Prostate gland (tissue), 2 donors: Measurements from ENCODE around the gene DZIP1. TPM values are rescaled to one million over a fixed set of nuclear protein-coding genes. Genes with fewer than 3 reads are reported as not detected.

Source experiments
- DNase-seq: peaks from one replicate; pipeline ENCODE4 v3.0.0-alpha.2; 2019; ENCODE audit warnings: low spot score
- H3K27ac ChIP-seq, 2 donors: fragments of 200-600 bp; sonication (generic); 2 replicates each; pipeline ENCODE4 v1.5.1; 2017 to 2019
- H3K27me3 ChIP-seq: fragments of 200-600 bp; sonication (generic); replicated peaks from 2 replicates; pipeline ENCODE4 v1.5.1; 2019; ENCODE audit not compliant: insufficient read depth
- H3K36me3 ChIP-seq, 2 donors: fragments of 200-600 bp; sonication (generic); 1 replicate in 1 of 2; 2 replicates in 1 of 2; pipeline versions ENCODE4 v1.5.1 to v1.8.1; 2017 to 2019
- H3K4me1 ChIP-seq: fragments of 200-600 bp; sonication (generic); replicated peaks from 2 replicates; pipeline ENCODE4 v1.5.1; 2019
- H3K4me3 ChIP-seq, 2 donors: fragments of 200-600 bp; sonication (generic); 2 replicates each; pipeline ENCODE4 v1.5.1; 2017 to 2019
- H3K9me3 ChIP-seq: fragments of 200-600 bp; sonication (generic); 2 replicates; pipeline ENCODE4 v1.5.1; 2017
- CTCF ChIP-seq, 4 experiments: fragments of 200-600 bp in 2 of 4; fragments of 450-650 bp in 2 of 4; sonication (generic) in 2 of 4; IDR thresholded peaks; 1 replicate in 3 of 4; 2 replicates in 1 of 4; pipeline ENCODE4 v1.5.1; 2016 to 2019; ENCODE audit warnings: antibody characterized with exemption in 4 of 4, mild to moderate bottlenecking in 2 of 4, moderate library complexity in 2 of 4
- POLR2A ChIP-seq: fragments of 450-650 bp; IDR thresholded peaks from one replicate; pipeline ENCODE4 v1.6.1; 2016; ENCODE audit warnings: antibody characterized with exemption, mild to moderate bottlenecking
- POLR2AphosphoS5 ChIP-seq: sonication (generic); formaldehyde crosslinking; IDR thresholded peaks from one replicate; pipeline ENCODE4 v1.6.1; 2017; ENCODE audit warnings: antibody characterized with exemption
- WGBS: methylation state at CpG from one replicate; pipeline ENCODE4 v1.1.5; 2018; 5-methylcytosine and 5-hydroxymethylcytosine counted together
- intact Hi-C: fragments of 100-400 bp; cut with DNase I; formaldehyde crosslinking; loops from one replicate; pipeline ENCODE4 v1.14.2; 2022
- total RNA-seq, 2 donors: library from RNA; depleted of rRNA; stranded (reverse); fragments of >200 nt; gene quantifications; one replicate each; pipeline ENCODE4 v1.1.0, GENCODE V29; 2016

DZIP1 gene
- total RNA-seq, 2 donors from 2014 or later: 6.4 to 19.0 TPM

GRCh38 chr13:95620825-95621498 is 23.5 kb downstream of the DZIP1 start:
- no peak overlapping the region for H3K4me3 ChIP-seq
- no peaks in the 10 kb centered on the region for H3K27me3 ChIP-seq
- peak overlapping the region; percentile 51 to 59 for H3K27ac ChIP-seq
- peaks cover 8% of the 10 kb centered on the region for H3K4me1 ChIP-seq
- no peaks in the 10 kb centered on the region for H3K36me3 ChIP-seq
- DNase-seq: no peak
- TF ChIP-seq POLR2A (no peak), CTCF (IDR thresholded peaks at IDR 0.05) (no peak), POLR2AphosphoS5 (no peak)
- WGBS: 34% methylated on average over 10 of the region's 10 CpGs
- intact Hi-C loops: loop anchor here (5.0 kb wide), 1 partner anchor 41 kb away; no protein-coding TSS in a partner anchor
- no peaks in the 10 kb centered on the region for H3K9me3 ChIP-seq

GRCh38 chr13:95620030-95620824 is 24.3 kb downstream of the DZIP1 start:
- Histone ChIP-seq H3K27me3 (no peaks in the 10 kb centered on the region), H3K4me3 (no peak overlapping the region), H3K36me3 (no peaks in the 10 kb centered on the region), H3K9me3 (no peaks in the 10 kb centered on the region), H3K4me1 (peaks cover 8% of the 10 kb centered on the region), H3K27ac (peak overlapping the region in 1 of 2 donors; percentile 59)
- no peak for TF ChIP-seq POLR2A
- TF ChIP-seq POLR2AphosphoS5: peak; percentile 77
- DNase-seq: no peak
- WGBS: 87% methylated on average over 2 of the region's 2 CpGs
- intact Hi-C loops: loop anchor here (5.0 kb wide), 1 partner anchor 42 kb away; no protein-coding TSS in a partner anchor

GRCh38 chr13:95615539-95615938 is 29.0 kb downstream of the DZIP1 start:
- H3K9me3 ChIP-seq: no peaks in the 10 kb centered on the region
- no peaks in the 10 kb centered on the region for H3K27me3 ChIP-seq
- H3K27ac ChIP-seq: no peak overlapping the region
- peaks cover under 1% of the 10 kb centered on the region for H3K4me1 ChIP-seq
- H3K4me3 ChIP-seq: no peak overlapping the region
- TF ChIP-seq POLR2AphosphoS5 (no peak), CTCF (IDR thresholded peaks at IDR 0.05) (no peak), POLR2A (no peak)
- intact Hi-C loops: no loop called here
- DNase-seq: no peak
- WGBS: 78% methylated on average over 3 of the region's 3 CpGs
- no peaks in the 10 kb centered on the region for H3K36me3 ChIP-seq

- Histone ChIP-seq H3K4me3 (no peak overlapping the region), H3K27me3 (no peaks in the 10 kb centered on the region), H3K27ac (peak overlapping the region in 1 of 2 donors; percentile 25), H3K36me3 (no peaks in the 10 kb centered on the region), H3K4me1 (no peaks in the 10 kb centered on the region), H3K9me3 (no peaks in the 10 kb centered on the region)
- intact Hi-C loops: no loop called here
- no peak for DNase-seq
- TF ChIP-seq CTCF (IDR thresholded peaks at IDR 0.05) (peak in 2 of 4 experiments; percentile 12 to 25), POLR2AphosphoS5 (no peak)
- 52% methylated on average over 7 of the region's 7 CpGs for WGBS
Observed at GRCh38 chr13:95614641-95615245, 29.8 kb downstream of the DZIP1 start.

GRCh38 chr13:95608640-95609323 is 35.7 kb downstream of the DZIP1 start:
- 82% methylated on average over 6 of the region's 6 CpGs for WGBS

More at GRCh38 chr13:95608640-95609323, 35.7 kb downstream of the DZIP1 start:
- TF ChIP-seq POLR2A: no peak
- no peak for TF ChIP-seq POLR2AphosphoS5
- TF ChIP-seq CTCF (IDR thresholded peaks at IDR 0.05): no peak
- no peak overlapping the region for H3K27ac ChIP-seq
- no peak overlapping the region for H3K4me3 ChIP-seq
- no peaks in the 10 kb centered on the region for H3K36me3 ChIP-seq
- no peaks in the 10 kb centered on the region for H3K27me3 ChIP-seq
- no peak for DNase-seq
- no peaks in the 10 kb centered on the region for H3K9me3 ChIP-seq
- peaks cover 5% of the 10 kb centered on the region for H3K4me1 ChIP-seq
- intact Hi-C loops: no loop called here
